PFSK-1 (cell line): ENCODE measurements around the gene NOTO.

ENCODE experiments used
- REST ChIP-seq, 2 experiments: IDR thresholded peaks; 2 replicates each; pipeline versions ENCODE4 v1.6.1 to v1.8.0; 2011 to 2012; ENCODE audit warnings: low read depth in 2 of 2, low read length in 2 of 2, control low read depth in 1 of 2, inconsistent platforms in 1 of 2, mild to moderate bottlenecking in 1 of 2, moderate library complexity in 1 of 2; ENCODE audit not compliant: insufficient read depth in 1 of 2
- SIN3A ChIP-seq: IDR thresholded peaks from 2 replicates; pipeline ENCODE4 v1.6.1; 2012; ENCODE audit warnings: mild to moderate bottlenecking, low read length, moderate library complexity, borderline replicate concordance; ENCODE audit not compliant: insufficient read depth

GRCh38 chr2:73227086-73227485, 24.7 kb downstream of the NOTO start:
- TF ChIP-seq SIN3A (no peak), REST (IDR thresholded peaks at IDR 0.05; ENCODE audit: insufficient read depth in 1 of 2, low read depth in 2 of 2, low read length in 2 of 2) (no peak)
